Thoracic aorta endothelial cell (primary cell): ENCODE results near the gene SLC35B1. TPM values are rescaled to one million over a fixed set of nuclear protein-coding genes. Genes with fewer than 3 reads are reported as not detected.

Experiments
- total RNA-seq: library from RNA; depleted of rRNA; stranded (reverse); fragments of >200 nt; gene quantifications from 2 replicates; pipeline ENCODE4 v1.2.3, GENCODE V29; 2012

Gene SLC35B1
- 58.4 and 63.7 TPM in 2 replicates for total RNA-seq

GRCh38 chr17:49707608-49708514, at the start of gene SLC35B1:
Gene SLC35B1 (minus strand): TSS chr17:49707964. CDS start chr17:49707833, 131 bp downstream.

GRCh38 chr17:49677933-49678847, 29.6 kb downstream of the SLC35B1 start, which contains the start of gene SPOP:
Gene SPOP (minus strand): TSS chr17:49678097. CDS start chr17:49622810, 55,287 bp downstream.

Other genes with a start within 250 kb of the SLC35B1 start
- gene NGFR, start 212.7 kb downstream of the SLC35B1 start, total RNA-seq: 0.07 TPM in 1 of 2 replicates, not detected in the other
- 0.53 and 0.72 TPM in 2 replicates for gene NXPH3, start 132.1 kb downstream of the SLC35B1 start, total RNA-seq
- 65.1 and 67.0 TPM in 2 replicates for gene SPOP, start 29.9 kb downstream of the SLC35B1 start, total RNA-seq
- gene FAM117A, start 56.2 kb upstream of the SLC35B1 start, total RNA-seq: 5.9 and 7.8 TPM in 2 replicates
- 69.7 and 70.4 TPM in 2 replicates for gene KAT7, start 80.7 kb upstream of the SLC35B1 start, total RNA-seq
- not detected in 2 replicates for gene TAC4, start 140.1 kb upstream of the SLC35B1 start, total RNA-seq